GM18517 (cell line): ENCODE results near the gene WDR5B.
"Not testable (repeated sequence)": the region's sequence is repeated elsewhere in the genome, so short reads cannot be mapped to it uniquely, and the experiment has no call there.

Source experiments
- ATAC-seq: cut with Tn5 transposase; IDR thresholded peaks from one replicate; pipeline ENCODE4 v1.9.1; 2021; ENCODE audit warnings: mild to moderate bottlenecking, moderate library complexity; ENCODE audit not compliant: unreplicated experiment

WDR5B gene

GRCh38 chr3:122374034-122374433, 41.8 kb downstream of the WDR5B start:
- no peak for ATAC-seq

- no peak for ATAC-seq
These were observed 49.5 kb downstream of the WDR5B start for GRCh38 chr3:122366379-122366749.

- ATAC-seq = not testable (repeated sequence)
These were observed 50.1 kb downstream of the WDR5B start for GRCh38 chr3:122365582-122366378.

GRCh38 chr3:122365073-122365472, 50.8 kb downstream of the WDR5B start:
- ATAC-seq = no peak

GRCh38 chr3:122364490-122364889, 51.4 kb downstream of the WDR5B start:
- no peak for ATAC-seq
